Fibroblast of pulmonary artery (primary cell): ENCODE data around the gene PRDM9.
A peak's percentile ranks its signal among the peaks of the same experiment; 100 is the strongest.
"Not testable (repeated sequence)": the region's sequence is repeated elsewhere in the genome, so short reads cannot be mapped to it uniquely, and the experiment has no call there.

Experiments
- DNase-seq: peaks from one replicate; pipeline ENCODE4 v3.0.0-alpha.2; 2010; ENCODE audit warnings: low read depth
- H3K4me3 ChIP-seq: replicated peaks from 2 replicates; pipeline ENCODE4 v1.5.1; 2011; ENCODE audit warnings: low read depth, mild to moderate bottlenecking, control low read depth, low read length, moderate library complexity
- TF ChIP-seq, protein P1 (sequence below): IDR thresholded peaks from 2 replicates; pipeline ENCODE4 v1.5.1; 2011; ENCODE audit warnings: mild to moderate bottlenecking, control low read depth, low read length, inconsistent platforms; ENCODE audit errors: missing control alignments

The PRDM9 gene

DNA sequence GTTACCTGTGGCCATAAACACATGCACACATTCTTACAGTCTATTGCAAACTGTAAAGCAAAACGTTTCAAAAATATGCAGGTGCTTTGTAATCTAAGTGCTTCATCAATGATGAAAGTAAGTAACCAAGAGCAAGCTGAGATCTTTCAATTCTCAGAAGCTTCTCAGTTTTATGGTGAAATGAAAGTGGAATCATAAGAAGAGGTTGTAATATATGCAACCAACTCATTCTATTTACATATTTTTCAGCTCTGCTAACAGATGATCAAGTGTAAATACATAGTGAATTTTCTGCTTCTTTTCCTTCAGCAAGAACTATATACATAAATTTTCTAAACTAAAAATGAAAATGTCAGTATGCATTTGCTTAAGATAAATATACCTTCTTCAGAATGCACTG is 33.1 kb upstream of the PRDM9 start:
- no peak overlapping the region for H3K4me3 ChIP-seq
- TF ChIP-seq, protein P1, sequence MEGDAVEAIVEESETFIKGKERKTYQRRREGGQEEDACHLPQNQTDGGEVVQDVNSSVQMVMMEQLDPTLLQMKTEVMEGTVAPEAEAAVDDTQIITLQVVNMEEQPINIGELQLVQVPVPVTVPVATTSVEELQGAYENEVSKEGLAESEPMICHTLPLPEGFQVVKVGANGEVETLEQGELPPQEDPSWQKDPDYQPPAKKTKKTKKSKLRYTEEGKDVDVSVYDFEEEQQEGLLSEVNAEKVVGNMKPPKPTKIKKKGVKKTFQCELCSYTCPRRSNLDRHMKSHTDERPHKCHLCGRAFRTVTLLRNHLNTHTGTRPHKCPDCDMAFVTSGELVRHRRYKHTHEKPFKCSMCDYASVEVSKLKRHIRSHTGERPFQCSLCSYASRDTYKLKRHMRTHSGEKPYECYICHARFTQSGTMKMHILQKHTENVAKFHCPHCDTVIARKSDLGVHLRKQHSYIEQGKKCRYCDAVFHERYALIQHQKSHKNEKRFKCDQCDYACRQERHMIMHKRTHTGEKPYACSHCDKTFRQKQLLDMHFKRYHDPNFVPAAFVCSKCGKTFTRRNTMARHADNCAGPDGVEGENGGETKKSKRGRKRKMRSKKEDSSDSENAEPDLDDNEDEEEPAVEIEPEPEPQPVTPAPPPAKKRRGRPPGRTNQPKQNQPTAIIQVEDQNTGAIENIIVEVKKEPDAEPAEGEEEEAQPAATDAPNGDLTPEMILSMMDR: no peak
- DNase-seq: no peak

- TF ChIP-seq, protein P1: no peak
- no peak overlapping the region for H3K4me3 ChIP-seq
- no peak for DNase-seq
These were observed 30.8 kb upstream of the PRDM9 start for GRCh38 chr5:23476580-23476979.

DNA sequence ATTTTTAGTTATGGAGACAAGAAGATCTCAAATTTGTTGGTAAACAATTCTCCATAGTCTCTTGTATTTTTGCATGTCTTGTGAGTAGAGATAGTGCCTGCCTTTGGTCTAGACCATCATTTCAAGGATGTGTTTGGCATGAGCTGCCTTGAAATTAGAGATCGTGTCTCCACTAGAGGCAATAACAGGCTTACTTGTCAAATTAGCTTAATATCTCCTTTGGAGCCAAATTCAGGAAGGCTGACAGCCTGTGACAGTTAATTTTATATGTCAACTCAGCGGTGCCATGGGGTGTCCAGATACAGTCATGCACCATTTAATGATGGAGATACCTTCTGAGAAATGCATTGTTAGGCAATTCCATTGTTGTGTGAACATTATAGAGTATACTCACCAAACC is 24.8 kb upstream of the PRDM9 start:
- TF ChIP-seq, protein P1: no peak
- no peak for DNase-seq
- no peak overlapping the region for H3K4me3 ChIP-seq

- no peak for DNase-seq
- TF ChIP-seq, protein P1: no peak
These were observed 24.3 kb upstream of the PRDM9 start for GRCh38 chr5:23483090-23483489.

DNA sequence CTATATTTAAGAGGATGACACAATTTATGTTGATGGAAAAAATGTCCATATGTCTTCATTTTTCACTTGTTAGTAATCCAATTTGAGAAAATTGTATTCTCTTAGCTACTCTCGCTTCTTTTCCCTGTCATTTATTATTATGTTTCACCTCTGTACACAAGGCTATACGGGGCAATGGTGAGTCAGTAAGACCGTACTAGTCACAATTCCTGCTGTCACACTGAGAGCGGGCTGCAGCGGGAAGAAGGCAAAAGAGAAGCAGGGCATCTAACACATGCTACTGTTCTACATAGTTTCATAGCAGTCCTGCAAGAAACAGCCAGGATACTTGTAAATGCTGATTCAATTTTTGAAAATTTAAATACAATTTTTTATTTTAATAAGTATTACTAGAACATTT is 23.3 kb upstream of the PRDM9 start:
- no peak for DNase-seq
- H3K4me3 ChIP-seq: no peak overlapping the region
- TF ChIP-seq, protein P1: no peak

More at GRCh38 chr5:23483090-23483489, 24.3 kb upstream of the PRDM9 start:
- no peak overlapping the region for H3K4me3 ChIP-seq

- peak; percentile 3 for DNase-seq
- not testable (repeated sequence) for H3K4me3 ChIP-seq
These were observed 21.2 kb upstream of the PRDM9 start for GRCh38 chr5:23486227-23486626.

- no peak overlapping the region for H3K4me3 ChIP-seq
- TF ChIP-seq, protein P1: no peak
- no peak for DNase-seq
These were observed 16.4 kb upstream of the PRDM9 start for GRCh38 chr5:23490993-23491392.
